Left lobe of liver (tissue), 2 donors: Measurements from ENCODE around the gene ABCC3. TPM values are rescaled to one million over a fixed set of nuclear protein-coding genes. Genes with fewer than 3 reads are reported as not detected.

ENCODE experiments used
- ATAC-seq: fragments of 200-7000 bp; cut with Tn5 transposase; one replicate; pipeline ENCODE4 v1.9.1; 2020; ENCODE audit warnings: mild to moderate bottlenecking, moderate library complexity
- DNase-seq: peaks from one replicate; pipeline ENCODE4 v3.0.0-alpha.2; 2020; ENCODE audit warnings: low spot score
- total RNA-seq: library from RNA; stranded (reverse); gene quantifications from one replicate; pipeline ENCODE4 v1.2.1, GENCODE V29; 2021
- donor health status: DM: no; HTN: no; CAD: no; lungs with moderate emphysema.
- donor health status: DM: no; HTN: yes; CAD: no.

The ABCC3 gene
- total RNA-seq, 1 donor from 2014 or later, result 326 TPM

GRCh38 chr17:50728881-50729765, 94.4 kb downstream of the ABCC3 start:
- no peak for DNase-seq
- no peak for ATAC-seq

GRCh38 chr17:50731575-50732460, 97.1 kb downstream of the ABCC3 start:
- ATAC-seq (no peak), DNase-seq (no peak)

- ATAC-seq (no peak), DNase-seq (no peak)
Observed at GRCh38 chr17:50735287-50735686, 100.6 kb downstream of the ABCC3 start.

- no peak for ATAC-seq
- no peak for DNase-seq
Observed at GRCh38 chr17:50737118-50737698, 102.5 kb downstream of the ABCC3 start.

- DNase-seq (no peak), ATAC-seq (no peak)
Observed at GRCh38 chr17:50739098-50739497, 104.4 kb downstream of the ABCC3 start.

Other genes with a start within 250 kb of the ABCC3 start
- gene LRRC59, start 237.4 kb upstream of the ABCC3 start, total RNA-seq, result 47.3 TPM
- 56.1 TPM for gene ACSF2, start 208.7 kb upstream of the ABCC3 start, total RNA-seq
- 12.4 TPM for gene CHAD, start 166.0 kb upstream of the ABCC3 start, total RNA-seq
- 27.4 TPM for gene RSAD1, start 156.0 kb upstream of the ABCC3 start, total RNA-seq
- gene MYCBPAP, start 126.4 kb upstream of the ABCC3 start, total RNA-seq, result not detected
- 0.35 TPM for gene EPN3, start 102.1 kb upstream of the ABCC3 start, total RNA-seq
- 40.6 TPM for gene SPATA20, start 87.7 kb upstream of the ABCC3 start, total RNA-seq
- gene CACNA1G, start 74.2 kb upstream of the ABCC3 start, total RNA-seq, result 0.10 TPM
- gene ANKRD40, start 73.0 kb downstream of the ABCC3 start, total RNA-seq, result 15.6 TPM
- gene LUC7L3, start 84.7 kb downstream of the ABCC3 start, total RNA-seq, result 43.6 TPM
- not detected for gene ANKRD40CL, start 132.6 kb downstream of the ABCC3 start, total RNA-seq
- 0.08 TPM for gene WFIKKN2, start 200.7 kb downstream of the ABCC3 start, total RNA-seq
- gene TOB1, start 231.5 kb downstream of the ABCC3 start, total RNA-seq, result 209 TPM